Stimulated activated CD4-positive, alpha-beta T cell treated with anti-CD3 and anti-CD28 coated beads, TNF-alpha, amount 100 ng/mL, for 48 hours (primary cell): ENCODE data around the gene NDFIP2.
"Not testable (repeated sequence)": the region's sequence is repeated elsewhere in the genome, so short reads cannot be mapped to it uniquely, and the experiment has no call there.

ENCODE experiments used
- DNase-seq, 3 donors: peaks; one replicate each; pipeline ENCODE4 v3.0.0-alpha.2; 2020; ENCODE audit warnings: low read depth in 3 of 3

The NDFIP2 gene

GRCh38 chr13:79593641-79594275 lies 112.8 kb downstream of the NDFIP2 start:
- DNase-seq: no peak

GRCh38 chr13:79600146-79600545 lies 119.2 kb downstream of the NDFIP2 start:
- DNase-seq: not testable (repeated sequence)

- no peak for DNase-seq
Measured at GRCh38 chr13:79602936-79603335, 122.0 kb downstream of the NDFIP2 start.

GRCh38 chr13:79604752-79605151 lies 123.8 kb downstream of the NDFIP2 start:
- DNase-seq: no peak
